Panc1 (cell line): ENCODE measurements around the gene DPEP2NB. TPM values are rescaled to one million over a fixed set of nuclear protein-coding genes. Genes with fewer than 3 reads are reported as not detected.
"Not testable (repeated sequence)": the region's sequence is repeated elsewhere in the genome, so short reads cannot be mapped to it uniquely, and the experiment has no call there.

Experiments used
- ATAC-seq: fragments of 200-7000 bp; cut with Tn5 transposase; 2 replicates; pipeline ENCODE4 v1.9.1; 2020; ENCODE audit warnings: mild to moderate bottlenecking, moderate library complexity
- BruUV-seq: library from RNA; stranded (reverse); fragments of 400-500 nt; replicated peaks from 2 replicates; lab custom pipeline; 2021; lab: Mats Ljungman, UMichigan
- CTCF ChIA-PET: fragments of 300-600 bp; sonication (Branson Sonifier 250); formaldehyde crosslinking; loops from one replicate; lab custom pipeline; 2022; ENCODE audit warnings: antibody characterized with exemption; lab: Charles Lee
- POLR2A ChIA-PET: fragments of 300-600 bp; sonication (Branson Sonifier 250); formaldehyde crosslinking; loops from one replicate; lab custom pipeline; 2022; ENCODE audit warnings: antibody characterized with exemption; lab: Charles Lee
- DNase-seq: peaks from one replicate; pipeline ENCODE4 v3.0.0-alpha.2; 2010; ENCODE audit warnings: low read depth, low spot score
- H3K27ac ChIP-seq: 2 replicates; pipeline ENCODE4 v1.5.1; 2011; ENCODE audit warnings: mild to moderate bottlenecking, low read length, inconsistent platforms
- H3K27me3 ChIP-seq: fragments of 200-500 bp; sonication (Bioruptor generic); 2 replicates; pipeline ENCODE4 v1.6.0; 2014; ENCODE audit warnings: low read length, inconsistent platforms; ENCODE audit not compliant: control insufficient read depth, insufficient read depth
- H3K36me3 ChIP-seq: fragments of 200-500 bp; sonication (Bioruptor generic); 2 replicates; pipeline ENCODE4 v1.5.1; 2014; ENCODE audit warnings: inconsistent platforms, mild to moderate bottlenecking, low read length, moderate library complexity; ENCODE audit not compliant: control insufficient read depth, insufficient read depth
- H3K4me1 ChIP-seq: 2 replicates; pipeline ENCODE4 v1.5.1; 2011; ENCODE audit warnings: inconsistent platforms, mild to moderate bottlenecking, low read length, moderate library complexity; ENCODE audit not compliant: control insufficient read depth, insufficient read depth
- H3K4me3 ChIP-seq, 2 experiments: 2 replicates each; pipeline ENCODE4 v1.5.1; 2011 to 2012; ENCODE audit warnings: low read depth in 2 of 2, low read length in 2 of 2, mild to moderate bottlenecking in 2 of 2, inconsistent platforms in 1 of 2, moderate library complexity in 1 of 2
- H3K9me3 ChIP-seq: fragments of 200-500 bp; sonication (Bioruptor generic); 2 replicates; pipeline ENCODE4 v1.5.1; 2014; ENCODE audit warnings: low read depth, mild to moderate bottlenecking, inconsistent platforms, low read length, moderate library complexity; ENCODE audit not compliant: control insufficient read depth, insufficient read depth
- CTCF ChIP-seq: fragments of 450-650 bp; IDR thresholded peaks from 2 replicates; pipeline ENCODE4 v1.5.1; 2017; ENCODE audit warnings: mild to moderate bottlenecking
- POLR2AphosphoS5 ChIP-seq: IDR thresholded peaks from 2 replicates; pipeline ENCODE4 v1.6.1; 2012; ENCODE audit warnings: mild to moderate bottlenecking, low read depth, low read length, moderate library complexity
- REST ChIP-seq, 2 experiments: IDR thresholded peaks; 2 replicates each; pipeline ENCODE4 v1.6.1; 2011 to 2012; ENCODE audit warnings: low read depth in 2 of 2, control low read depth in 1 of 2, low read length in 1 of 2, mild to moderate bottlenecking in 1 of 2, moderate library complexity in 1 of 2; ENCODE audit not compliant: insufficient read depth in 1 of 2
- SIN3A ChIP-seq: IDR thresholded peaks from 2 replicates; pipeline ENCODE4 v1.6.1; 2012; ENCODE audit warnings: low read depth, mild to moderate bottlenecking, low read length, moderate library complexity, borderline replicate concordance; ENCODE audit not compliant: insufficient read depth
- TCF7L2 ChIP-seq: IDR thresholded peaks from 2 replicates; pipeline ENCODE4 v1.6.1; 2011; ENCODE audit warnings: mild to moderate bottlenecking, low read depth, low read length, inconsistent platforms
- in situ Hi-C: cut with HindIII; loops from 2 replicates; pipeline ENCODE4 v1.10.0; 2016; ENCODE audit warnings: low sequenced_read_pairs, low pct_unique_long_range_greater_than_20kb
- intact Hi-C: fragments of 100-400 bp; cut with micrococcal nuclease; formaldehyde crosslinking; loops from one replicate; pipeline ENCODE4 v1.10.0; 2022; ENCODE audit not compliant: unreplicated experiment
- total RNA-seq: library from RNA; stranded (reverse); gene quantifications from one replicate; pipeline ENCODE4 v1.2.1, GENCODE V29; 2021; ENCODE audit not compliant: unreplicated experiment

DPEP2NB gene
- total RNA-seq, 1 experiment from 2014 or later: not detected

DNA sequence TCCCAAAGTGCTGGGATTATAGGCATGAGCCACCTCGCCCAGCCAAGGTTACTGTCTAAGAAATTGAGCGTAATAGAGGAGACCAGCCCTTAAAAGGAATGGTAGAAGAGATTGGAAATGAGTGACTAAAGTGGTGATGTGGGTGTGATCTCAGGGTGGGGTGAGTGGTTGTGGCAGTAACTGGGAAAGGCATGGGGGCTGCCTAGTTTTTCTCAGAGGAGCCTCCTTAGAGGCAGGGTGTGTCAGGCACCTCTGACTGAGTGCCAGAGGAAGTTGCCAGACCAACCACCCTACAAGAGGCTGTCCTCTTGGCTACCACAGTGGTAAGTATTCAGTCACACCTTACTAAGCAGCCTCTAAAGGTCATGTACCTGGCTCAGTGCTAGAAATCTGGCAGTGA lies 16.2 kb upstream of the DPEP2NB start:
- Histone ChIP-seq H3K4me3 (no peak overlapping the region), H3K36me3 (no peaks in the 10 kb centered on the region), H3K27me3 (no peaks in the 10 kb centered on the region), H3K9me3 (no peaks in the 10 kb centered on the region), H3K27ac (no peak overlapping the region), H3K4me1 (no peaks in the 10 kb centered on the region)
- intact Hi-C loops: no loop called here
- no TSS peak for BruUV-seq
- no peak for TF ChIP-seq TCF7L2
- TF ChIP-seq REST (IDR thresholded peaks at IDR 0.05; ENCODE audit: insufficient read depth in 1 of 2, low read depth in 2 of 2, low read length in 1 of 2): no peak
- TF ChIP-seq SIN3A: no peak
- no peak for TF ChIP-seq POLR2AphosphoS5
- TF ChIP-seq CTCF: no peak
- DNase-seq: no peak
- no peak for ATAC-seq
- in situ Hi-C loops: no loop called here
- POLR2A ChIA-PET: no interaction called here
- CTCF ChIA-PET: no interaction called here

DNA sequence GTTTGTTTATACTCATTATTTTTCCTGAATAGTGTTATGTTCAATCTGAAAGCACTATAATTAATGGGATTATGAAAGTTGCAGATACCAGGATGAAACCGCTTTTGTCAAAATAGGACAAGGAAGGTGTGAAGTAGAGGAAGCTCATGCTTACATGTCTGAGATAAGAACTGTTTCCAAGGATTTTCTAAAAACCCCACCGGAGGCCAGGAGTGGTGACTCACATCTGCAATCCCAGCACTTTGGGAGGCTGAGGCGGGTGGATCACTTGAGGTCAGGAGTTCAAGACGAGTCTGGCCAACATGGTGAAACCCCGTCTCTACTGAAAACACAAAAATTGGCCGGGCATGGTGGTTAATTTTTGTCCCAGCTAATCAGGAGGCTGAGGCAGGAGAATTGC lies 14.4 kb upstream of the DPEP2NB start:
- not testable (repeated sequence) for BruUV-seq

GRCh38 chr16:68028996-68029395 lies 13.3 kb upstream of the DPEP2NB start:
- Histone ChIP-seq H3K27ac (no peak overlapping the region), H3K36me3 (no peaks in the 10 kb centered on the region; the same call in 1 of the 2 replicates), H3K4me3 (no peak overlapping the region), H3K9me3 (no peaks in the 10 kb centered on the region), H3K27me3 (no peaks in the 10 kb centered on the region), H3K4me1 (no peaks in the 10 kb centered on the region)
- in situ Hi-C loops: no loop called here
- DNase-seq (no peak), ATAC-seq (no peak)
- ChIA-PET CTCF (no interaction called here), POLR2A (no interaction called here)
- no TSS peak for BruUV-seq
- no peak for TF ChIP-seq TCF7L2
- no peak for TF ChIP-seq REST (IDR thresholded peaks at IDR 0.05; ENCODE audit: insufficient read depth in 1 of 2, low read depth in 2 of 2, low read length in 1 of 2)
- TF ChIP-seq CTCF: no peak
- no peak for TF ChIP-seq POLR2AphosphoS5
- TF ChIP-seq SIN3A: no peak
- intact Hi-C loops: no loop called here

More for the DNA sequence above, 14.4 kb upstream of the DPEP2NB start:
- in situ Hi-C loops, DNase-seq, H3K4me1 ChIP-seq, H3K9me3 ChIP-seq, POLR2A ChIA-PET, H3K27me3 ChIP-seq, H3K27ac ChIP-seq, intact Hi-C loops, H3K36me3 ChIP-seq, ATAC-seq, CTCF ChIA-PET, H3K4me3 ChIP-seq: not testable (repeated sequence)
